Activated effector memory CD4-positive, alpha-beta T cell treated with Interleukin-2 at 50 U/mL for 16 hours (primary cell): Measurements from ENCODE around the gene CLEC2D.
"Not testable (repeated sequence)": the region's sequence is repeated elsewhere in the genome, so short reads cannot be mapped to it uniquely, and the experiment has no call there.

Experiments used
- DNase-seq: peaks from one replicate; pipeline ENCODE4 v3.0.0-alpha.2; 2020

CLEC2D gene

DNA sequence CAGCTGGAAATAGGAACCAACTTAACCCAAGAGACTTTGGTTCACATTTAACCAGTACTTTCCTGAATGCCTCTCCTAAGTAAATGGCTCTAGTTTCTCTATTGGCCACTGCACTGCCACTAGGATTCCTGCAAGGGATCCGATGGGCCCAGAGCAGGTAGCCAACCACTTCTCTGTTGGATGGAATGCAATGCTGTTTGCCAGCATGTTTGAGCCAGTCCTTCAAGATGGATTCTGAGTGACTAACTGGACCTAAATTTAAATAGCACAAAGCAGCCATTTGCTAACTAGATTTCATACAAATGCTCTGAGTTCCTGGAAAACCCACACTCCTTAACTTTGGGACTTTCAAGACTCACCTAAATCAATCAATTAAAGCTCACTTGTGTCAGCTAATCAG, 9.5 kb upstream of the CLEC2D start:
- DNase-seq, result no peak

DNA sequence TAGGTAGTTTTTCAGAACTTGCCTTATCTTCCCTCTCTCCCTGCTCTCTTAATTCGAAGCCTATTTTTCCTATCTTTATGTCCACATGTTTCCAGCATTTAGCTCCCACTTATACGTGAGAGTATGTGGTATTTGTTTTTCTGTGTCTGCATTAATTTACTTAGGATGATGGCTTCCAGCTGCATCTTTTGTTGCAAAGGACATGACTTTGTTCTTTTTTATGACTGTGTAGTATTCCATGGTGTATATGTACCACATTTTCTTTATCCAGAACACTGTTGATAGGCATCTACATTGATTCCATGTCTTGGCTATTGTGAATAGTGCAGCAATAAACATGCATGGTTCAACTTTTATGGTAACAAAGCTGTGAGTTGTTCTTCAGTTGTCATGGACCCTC, 7.8 kb upstream of the CLEC2D start:
- DNase-seq, result no peak

DNA sequence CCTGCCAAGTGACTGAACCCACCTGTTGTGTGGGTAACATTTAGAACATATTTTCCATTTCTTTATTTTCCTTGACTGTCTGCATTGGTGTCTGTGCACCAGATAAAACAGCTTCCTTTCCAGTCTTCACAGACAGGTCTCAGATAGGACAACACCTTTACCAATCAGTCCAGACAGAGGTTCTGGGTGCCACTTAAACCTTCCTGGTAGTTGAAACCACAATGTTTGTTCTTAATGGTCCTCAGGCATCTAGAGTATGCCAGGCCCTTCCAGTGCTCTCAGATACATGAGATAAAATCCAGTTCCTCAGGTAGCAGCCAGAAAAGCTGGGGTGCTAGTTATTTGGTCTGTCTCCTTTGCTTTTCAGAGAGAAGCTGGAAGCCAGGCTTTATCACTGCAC, 7.0 kb upstream of the CLEC2D start:
- no peak for DNase-seq

DNA sequence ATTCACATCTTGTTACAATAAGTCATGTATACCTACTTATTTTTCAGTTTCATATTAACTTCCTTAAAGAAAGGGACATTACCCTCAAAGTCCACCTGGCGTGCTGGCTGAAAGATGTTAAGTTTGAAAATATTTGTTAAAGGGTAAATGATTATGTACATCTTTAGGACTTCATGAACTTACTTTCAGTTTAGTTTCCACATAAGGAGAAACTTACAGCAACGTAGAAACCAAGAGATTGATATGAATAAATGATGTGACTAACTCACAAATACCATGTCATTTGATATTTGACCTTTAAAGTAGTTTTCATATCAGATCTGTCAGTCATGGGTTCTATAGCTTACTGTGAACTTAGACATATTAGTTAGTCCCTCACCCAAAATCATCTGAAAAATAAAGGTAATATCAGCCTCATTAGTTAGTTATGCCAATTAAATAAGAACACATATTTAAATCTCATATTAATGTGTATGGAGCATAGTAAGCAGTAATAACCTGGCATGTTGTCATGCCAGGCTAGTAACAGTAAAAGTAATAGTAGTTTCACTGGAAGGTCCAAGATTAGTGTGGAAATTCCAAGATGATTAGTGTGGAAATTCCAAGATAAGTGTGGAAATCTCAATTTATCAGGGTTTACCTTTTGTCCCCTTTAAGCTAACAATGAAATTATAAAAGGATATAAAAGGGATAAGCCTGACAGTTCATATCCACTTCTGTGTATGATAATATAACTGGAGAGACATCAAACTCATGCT, 1.9 kb upstream of the CLEC2D start:
- no peak for DNase-seq

DNA sequence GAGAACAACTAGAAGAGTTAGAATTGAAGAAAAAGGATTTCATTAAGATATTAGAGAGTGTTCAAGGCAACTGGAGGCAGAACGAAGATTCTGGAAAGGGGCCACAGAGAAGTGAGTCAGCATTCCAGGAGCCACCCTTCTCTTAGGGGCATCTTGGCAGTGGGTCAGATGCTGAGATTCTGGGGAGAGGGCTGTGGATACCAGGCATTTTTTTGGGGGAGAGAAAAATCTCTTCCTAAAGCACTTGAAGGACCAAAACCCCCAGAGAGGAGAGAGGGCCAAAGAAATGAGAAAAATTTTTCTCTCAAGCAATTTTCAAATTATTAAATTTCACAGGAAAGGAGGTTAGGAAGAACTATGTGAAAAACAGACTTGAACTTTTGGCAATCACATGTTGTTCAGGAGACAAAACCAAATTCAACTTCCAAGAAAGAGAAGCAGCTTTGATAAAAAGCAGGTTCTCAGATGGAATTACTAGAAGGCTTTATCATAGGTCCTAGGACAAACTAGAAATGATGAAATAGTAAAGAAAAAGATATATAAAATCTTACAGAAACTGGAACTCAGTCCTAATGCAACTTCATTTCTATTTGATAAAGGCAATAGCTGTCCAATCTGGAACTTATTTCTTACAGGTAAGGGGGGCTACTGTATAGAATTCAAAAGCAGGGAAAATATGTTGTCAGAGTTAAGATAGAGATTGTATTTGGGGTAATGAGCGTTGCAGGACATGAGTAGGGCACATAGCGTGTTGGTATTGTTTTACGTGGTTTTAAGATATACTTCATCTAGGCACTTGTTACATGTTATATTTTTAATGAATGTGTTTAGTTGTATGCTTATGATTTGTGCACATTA, 1.1 kb upstream of the CLEC2D start:
- no peak for DNase-seq

DNA sequence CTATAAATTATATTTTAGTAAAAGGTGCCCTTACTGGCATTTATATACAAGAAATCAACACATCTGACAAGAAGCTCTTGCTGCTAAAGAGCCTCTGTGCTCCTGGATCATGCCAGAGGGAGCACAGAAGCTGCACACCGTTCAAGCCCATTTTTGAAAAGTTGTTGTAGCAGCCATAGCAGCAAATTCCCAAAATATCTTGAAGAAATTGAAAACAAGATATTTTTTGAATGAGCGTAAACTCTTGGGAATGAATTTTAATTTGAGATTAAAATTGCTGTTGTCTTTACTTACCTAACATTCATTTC, 540 bp upstream of the CLEC2D start:
- DNase-seq, result no peak

DNA sequence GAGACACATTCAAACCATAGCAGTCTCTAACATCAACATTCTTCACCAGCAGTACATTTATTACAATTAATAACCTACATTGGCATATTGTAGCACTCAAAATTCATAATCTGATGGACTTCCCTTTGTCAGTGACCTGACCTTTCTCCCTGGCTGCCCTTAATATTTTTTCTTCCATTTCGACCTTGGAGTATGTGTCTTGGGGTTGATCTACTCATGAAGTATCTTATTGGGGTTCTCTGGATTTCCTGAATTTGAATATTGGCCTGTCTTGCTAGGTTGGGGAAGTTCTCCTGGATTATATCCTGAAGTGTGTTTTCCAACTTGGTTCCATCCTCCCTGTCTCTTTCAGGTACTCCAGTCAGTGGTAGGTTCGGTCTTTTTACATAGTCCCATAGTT, 2.8 kb downstream of the CLEC2D start:
- not testable (repeated sequence) for DNase-seq

DNA sequence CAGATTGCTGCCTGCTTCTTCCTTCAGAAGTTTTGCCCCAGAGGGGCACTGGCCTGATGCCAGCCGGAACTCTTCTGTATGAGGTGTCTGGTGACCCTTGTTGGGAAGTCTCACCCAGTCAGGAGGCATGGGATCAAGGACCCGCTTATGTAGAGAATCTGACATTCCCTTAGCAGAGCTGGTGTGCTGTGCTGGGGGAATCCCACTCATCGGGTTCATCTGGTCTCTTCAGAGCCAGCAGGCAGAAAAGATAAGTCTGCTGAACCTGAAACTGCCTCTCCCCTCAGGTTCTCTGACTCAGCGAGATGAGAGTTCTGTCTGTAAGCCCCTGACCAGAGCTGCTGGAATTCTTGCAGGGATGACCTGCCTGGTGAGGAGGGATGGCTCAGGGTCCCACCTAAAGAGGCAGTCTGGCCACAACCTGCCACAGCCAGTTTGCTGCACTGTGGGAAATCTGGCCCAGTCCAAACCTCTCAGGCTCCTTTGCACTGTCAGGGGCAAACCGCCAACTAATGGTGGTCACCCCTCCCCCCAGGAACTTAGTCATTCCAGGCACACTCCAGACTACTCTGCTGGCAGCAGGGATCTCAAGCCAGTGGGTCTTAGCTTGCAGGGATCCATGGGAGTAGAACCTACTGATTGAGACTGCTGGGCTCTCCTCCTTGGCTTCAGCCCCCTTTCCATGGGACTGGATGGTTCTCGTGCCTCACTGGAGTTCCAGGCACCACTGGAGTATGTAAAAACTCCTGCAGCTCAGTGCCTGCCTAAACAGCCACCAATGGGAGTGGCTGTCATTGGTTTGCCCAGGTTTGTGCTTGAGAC, 4.1 kb downstream of the CLEC2D start:
- peak; percentile 39 for DNase-seq

DNA sequence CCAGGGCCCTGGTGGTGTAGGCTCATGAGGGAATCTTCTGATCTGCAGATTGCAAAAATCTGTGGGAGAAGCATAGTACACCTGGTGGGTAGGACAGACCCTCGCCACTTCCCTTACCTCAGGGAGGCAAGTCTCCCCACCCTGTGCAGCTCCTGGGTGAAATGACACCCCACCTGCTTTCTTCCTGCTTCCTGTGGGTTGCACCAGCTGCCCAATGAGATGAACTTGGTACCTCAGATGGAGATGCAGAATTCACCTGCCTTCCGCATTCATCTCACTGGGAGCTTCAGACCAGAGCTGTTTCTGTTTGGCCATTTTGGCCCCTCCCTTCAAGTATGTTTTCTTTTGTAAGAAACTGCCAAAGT, 4.7 kb downstream of the CLEC2D start:
- DNase-seq, result peak; percentile 39

DNA sequence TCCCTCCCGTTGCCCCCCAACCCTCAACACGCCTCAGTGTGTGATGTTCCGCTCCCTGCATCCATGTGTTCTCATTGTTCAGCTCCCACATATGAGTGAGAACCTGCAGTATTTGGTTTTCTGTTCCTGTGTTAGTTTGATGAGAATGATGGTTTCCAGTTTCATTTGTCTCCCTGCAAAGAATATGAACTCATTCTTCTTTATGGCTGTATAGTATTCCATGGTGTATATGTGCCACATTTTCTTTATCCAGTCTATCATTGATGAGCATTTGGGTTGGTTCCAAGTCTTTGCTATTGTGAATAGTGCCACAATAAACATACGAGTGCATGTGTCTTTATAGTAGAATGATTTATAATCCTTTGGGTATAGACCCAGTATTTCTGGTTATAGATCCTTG, 13.0 kb downstream of the CLEC2D start:
- DNase-seq, result not testable (repeated sequence)

DNA sequence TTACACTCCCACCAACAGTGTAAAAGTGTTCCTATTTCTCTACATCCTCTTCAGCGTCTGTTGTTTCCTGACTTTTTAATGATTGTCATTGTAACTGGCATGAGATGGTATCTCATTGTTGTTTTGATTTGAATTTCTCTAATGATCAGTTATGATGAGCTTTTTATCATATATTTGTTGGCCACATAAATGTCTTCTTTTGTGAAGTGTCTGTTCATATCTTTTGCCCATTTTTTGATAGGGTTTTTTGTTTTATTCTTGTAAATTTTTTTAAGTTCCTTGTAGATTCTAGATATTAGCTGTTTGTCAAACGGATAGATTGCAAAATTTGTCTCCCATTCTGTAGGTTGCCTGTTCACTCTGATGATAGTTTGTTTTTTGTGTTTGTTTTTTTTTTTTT, 13.4 kb downstream of the CLEC2D start:
- not testable (repeated sequence) for DNase-seq

DNA sequence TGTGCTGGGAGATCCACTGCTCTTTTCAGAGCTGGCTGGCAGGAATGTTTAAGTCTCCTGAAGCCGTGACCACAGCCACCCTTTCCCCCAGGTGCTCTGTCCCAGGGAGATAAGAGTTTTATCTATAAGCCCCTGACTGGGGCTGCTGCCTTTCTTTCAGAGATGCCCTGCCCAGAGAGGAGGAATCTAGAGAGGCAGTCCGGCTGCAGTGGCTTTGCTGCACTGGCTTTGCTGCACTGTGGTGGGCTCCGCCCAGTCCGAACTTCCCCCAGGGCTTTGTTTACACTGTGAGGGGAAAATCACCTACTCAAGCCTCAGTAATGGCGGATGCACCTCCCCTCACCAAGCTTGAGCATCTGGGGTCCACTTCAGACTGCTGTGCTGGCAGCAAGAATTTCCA, 15.9 kb downstream of the CLEC2D start:
- not testable (repeated sequence) for DNase-seq

DNA sequence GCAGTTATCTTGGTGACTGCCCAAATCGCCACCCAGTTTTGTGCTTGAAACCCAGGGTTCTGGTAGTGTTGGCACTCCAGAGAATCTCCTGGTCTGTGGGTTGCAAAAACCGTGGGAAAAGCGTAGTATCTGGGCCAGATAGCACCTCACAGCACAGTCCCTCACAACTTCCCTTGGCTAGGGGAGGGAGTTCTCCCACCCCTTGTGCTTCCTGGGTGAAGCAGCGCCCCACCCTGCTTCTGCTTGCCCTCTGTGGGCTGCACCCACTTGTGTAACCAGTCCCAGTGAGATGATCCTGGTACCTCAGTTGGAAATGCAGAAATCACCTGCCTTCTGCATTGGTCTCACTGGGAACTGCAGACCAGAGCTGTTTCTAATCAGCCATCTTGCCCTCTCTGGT, 16.4 kb downstream of the CLEC2D start:
- no peak for DNase-seq

DNA sequence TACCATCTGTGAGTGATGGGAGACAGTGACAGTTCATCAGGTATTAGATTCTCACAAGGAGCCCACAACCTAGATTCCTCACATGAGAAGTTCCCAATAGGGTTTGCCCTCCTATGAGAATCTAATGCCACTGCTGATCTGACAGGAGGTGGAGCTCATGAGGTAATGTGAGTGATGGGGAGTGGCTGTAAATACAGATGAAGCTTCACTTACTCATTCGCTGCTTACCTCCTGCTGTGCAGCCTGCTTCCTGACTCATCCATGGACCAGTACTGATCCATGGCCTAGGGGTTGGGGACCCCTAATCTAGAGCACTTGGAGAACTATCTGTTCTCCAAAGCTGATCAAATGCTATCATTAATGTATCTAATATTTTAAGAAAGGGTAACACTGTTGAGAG, 17.7 kb downstream of the CLEC2D start:
- no peak for DNase-seq

DNA sequence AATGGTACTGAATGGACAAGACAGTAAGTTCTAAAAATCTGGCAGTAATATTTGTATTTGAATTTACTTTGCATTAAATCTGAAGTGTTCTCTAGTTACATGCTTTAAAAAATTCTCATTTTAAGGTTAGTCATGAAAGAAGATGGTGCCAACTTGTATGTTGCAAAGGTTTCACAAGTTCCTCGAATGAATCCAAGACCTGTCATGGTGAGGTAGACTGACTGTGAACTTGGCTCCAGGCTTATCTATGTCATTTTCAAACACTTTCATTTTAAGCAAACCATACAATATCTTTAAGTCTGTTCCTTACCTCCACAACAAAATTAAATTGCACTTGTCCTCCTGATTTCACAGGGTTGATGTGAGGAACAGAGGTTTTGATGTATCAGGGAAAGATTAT, 23.4 kb downstream of the CLEC2D start:
- DNase-seq, result no peak

DNA sequence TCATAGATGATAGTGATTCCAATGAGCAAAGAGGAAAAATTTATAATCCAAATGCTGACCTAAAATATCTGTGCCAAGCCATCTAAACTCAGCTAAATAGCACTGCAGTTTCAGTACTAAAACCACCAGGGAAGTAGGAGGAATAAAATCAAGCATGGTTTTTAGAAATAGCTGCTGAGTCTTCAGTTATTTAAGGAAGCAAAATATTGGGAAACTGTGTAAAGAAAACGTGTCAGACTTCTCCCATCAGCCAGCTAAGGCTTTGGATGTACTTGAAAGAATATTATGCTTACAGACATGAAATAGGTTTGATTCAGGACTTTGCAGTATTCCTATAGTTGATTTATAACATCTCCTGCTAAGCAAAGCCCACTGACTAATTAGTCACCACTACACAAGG, 24.7 kb downstream of the CLEC2D start:
- DNase-seq, result no peak

DNA sequence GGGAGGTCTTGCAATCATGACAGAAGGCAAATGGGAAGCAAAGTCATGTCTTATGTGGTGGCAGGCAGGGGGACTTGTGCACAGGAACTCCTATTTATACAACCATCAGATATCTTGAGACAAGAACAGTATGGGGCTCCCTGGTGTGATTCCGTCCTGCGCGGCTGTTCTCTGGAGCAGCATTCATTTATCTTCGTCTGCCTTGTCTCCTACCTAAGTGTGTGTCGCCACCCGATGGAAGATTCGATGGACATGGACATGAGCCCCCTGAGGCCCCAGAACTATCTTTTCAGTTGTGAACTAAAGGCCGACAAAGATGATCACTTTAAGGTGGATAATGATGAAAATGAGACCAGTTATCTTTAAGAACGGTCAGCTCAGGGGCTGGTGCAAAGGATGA, 25.6 kb downstream of the CLEC2D start:
- not testable (repeated sequence) for DNase-seq

DNA sequence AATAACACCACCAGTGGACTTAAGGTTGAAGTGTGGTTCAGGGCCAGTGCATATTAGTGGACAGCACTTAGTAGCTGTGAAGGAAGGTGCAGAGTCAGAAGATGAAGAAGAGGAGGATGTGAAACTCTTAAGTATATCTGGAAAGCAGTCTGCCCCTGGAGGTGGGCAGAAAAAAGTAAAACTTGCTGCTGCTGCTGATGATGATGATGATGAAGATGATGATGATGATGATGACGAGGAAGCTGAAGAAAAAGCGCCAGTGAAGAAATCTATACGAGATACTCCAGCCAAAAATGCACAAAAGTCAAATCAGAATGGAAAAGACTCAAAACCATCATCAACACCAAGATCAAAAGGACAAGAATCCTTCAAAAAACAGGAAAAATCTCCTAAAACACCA, 26.1 kb downstream of the CLEC2D start:
- not testable (repeated sequence) for DNase-seq

DNA sequence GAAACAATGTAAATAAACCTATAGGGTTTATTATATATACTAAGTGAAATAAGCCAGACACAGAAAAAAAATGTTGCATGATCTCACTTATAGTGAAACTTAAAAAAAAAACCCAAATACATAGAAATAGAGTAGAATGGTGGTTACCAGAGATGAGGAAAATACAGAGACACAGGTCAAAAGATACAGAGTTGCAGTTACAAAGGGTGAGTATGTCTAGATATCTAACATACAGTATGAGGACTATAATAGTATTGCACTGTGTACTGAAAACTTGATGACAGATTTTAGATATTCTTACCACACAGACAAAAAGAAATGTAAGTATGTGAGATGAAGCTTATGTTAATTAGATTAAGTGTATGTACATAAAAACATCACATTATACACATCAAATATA, 28.1 kb downstream of the CLEC2D start:
- DNase-seq, result no peak

DNA sequence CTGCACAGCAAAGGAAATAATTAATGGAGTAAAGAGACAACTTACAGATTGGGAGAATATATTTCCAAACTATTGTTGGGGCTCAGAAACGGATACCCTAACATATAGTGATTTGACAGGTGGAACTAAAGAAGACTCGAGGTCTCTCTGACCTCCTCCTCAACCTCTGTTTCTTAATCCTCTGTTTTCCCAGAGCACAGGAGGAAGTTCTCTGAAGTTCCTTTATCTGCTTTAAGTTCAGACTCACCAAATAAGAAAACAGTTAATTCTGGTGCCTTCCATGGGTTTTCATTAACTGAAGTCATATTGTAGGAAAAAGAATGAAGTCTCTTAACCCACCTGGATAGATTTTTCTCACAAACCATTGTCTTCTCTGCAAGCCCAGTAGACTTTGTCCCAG, 29.2 kb downstream of the CLEC2D start:
- DNase-seq, result no peak

DNA sequence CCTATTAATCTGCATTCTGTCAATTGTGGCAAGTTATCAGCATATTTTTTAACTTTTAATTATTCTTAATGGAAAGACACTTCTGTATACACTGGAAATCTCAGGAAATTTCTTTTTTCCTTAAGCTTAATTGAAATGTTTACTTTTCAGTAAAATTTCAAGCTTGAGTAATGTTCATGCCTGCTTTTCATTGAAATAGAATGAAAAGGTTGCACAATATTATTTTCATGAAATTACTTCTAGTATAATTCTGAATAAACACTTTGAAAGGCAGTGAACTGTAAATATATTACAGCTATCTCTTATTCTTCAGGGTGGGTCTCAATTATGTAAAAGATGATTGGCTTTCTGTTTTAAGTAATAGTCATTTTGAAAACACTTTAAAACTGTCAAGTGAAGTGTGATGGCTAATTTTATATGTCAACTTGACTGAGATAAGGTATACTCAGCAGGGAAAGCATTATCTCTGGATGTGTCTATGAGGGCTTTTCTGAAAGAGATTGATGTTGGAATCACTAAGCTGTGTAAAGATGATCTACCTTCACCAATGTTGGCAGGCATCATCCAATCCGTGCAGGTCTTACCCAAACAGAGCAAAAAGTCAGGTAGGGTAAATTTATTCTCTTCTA, 29.9 kb downstream of the CLEC2D start:
- no peak for DNase-seq

DNA sequence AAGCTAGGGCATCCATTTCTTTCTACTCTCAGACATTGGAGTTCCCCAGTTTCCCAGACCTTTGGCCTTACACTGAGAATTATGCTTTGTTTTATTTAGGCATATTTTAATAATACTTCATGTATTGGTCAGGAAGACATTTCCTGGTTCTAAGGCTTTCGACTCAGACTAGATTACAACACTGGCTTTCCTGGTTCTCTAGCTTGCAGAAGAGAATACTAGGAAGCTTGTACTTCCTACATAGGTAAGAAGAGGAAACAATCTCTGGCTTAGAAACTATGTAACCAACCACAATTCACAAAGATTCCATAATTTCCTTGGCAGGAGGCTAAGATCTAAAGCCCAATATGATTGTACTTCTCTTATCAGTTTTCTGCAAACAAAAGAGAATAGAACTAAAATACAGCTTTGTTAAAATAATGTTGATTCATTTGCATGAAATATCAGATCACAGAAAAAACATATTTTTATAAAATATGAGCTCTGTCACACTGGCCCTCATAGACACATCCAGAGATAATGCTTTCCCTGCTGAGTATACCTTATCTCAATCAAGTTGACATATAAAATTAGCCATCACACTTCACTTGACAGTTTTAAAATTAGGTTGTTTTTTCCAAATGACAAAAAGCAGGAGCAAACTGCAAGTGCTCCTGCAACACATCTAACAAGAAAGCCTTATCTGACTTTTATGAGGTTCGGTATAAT, 30.5 kb downstream of the CLEC2D start:
- DNase-seq, result no peak

DNA sequence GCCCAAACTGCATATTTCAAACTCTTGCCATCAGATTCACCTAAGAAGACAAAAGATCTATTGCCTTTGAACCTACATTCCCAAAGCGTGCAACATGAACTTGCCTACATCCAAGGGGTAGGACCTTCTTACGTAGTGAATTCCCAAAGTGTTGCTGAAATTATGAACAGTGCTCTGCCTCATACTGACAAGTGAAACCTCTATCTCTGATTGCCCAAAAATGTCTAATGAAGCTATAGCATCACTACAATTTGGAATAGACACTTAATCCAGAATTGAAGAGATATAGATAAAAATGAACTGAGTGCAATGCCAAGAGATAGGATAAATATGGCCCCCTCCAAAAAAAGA, 31.1 kb downstream of the CLEC2D start:
- no peak for DNase-seq
